IgD-negative memory B cell (primary cell): Measurements from ENCODE around the gene BMAL1. TPM values are rescaled to one million over a fixed set of nuclear protein-coding genes. Genes with fewer than 3 reads are reported as not detected.
A peak's percentile ranks its signal among the peaks of the same experiment; 100 is the strongest.

Experiments used
- H3K27ac Mint-ChIP-seq, 3 donors: one replicate each; pipeline ENCODE4 v1.8.0; 2020 to 2022; ENCODE audit warnings: mild to moderate bottlenecking in 3 of 3, mixed read lengths in 3 of 3, moderate library complexity in 1 of 3
- H3K27me3 Mint-ChIP-seq: one replicate; pipeline ENCODE4 v1.8.0; 2021; ENCODE audit warnings: mixed read lengths
- H3K36me3 Mint-ChIP-seq: one replicate; pipeline ENCODE4 v1.8.0; 2020; ENCODE audit warnings: mild to moderate bottlenecking, mixed read lengths
- H3K4me1 Mint-ChIP-seq, 3 donors: one replicate each; pipeline ENCODE4 v1.8.0; 2020 to 2022; ENCODE audit warnings: mixed read lengths in 3 of 3, mild to moderate bottlenecking in 1 of 3
- H3K4me3 Mint-ChIP-seq, 4 donors: one replicate each; pipeline ENCODE4 v1.8.0; 2020 to 2022; ENCODE audit warnings: mild to moderate bottlenecking in 4 of 4, mixed read lengths in 4 of 4, moderate library complexity in 3 of 4
- H3K9me3 Mint-ChIP-seq, 3 donors: one replicate each; pipeline ENCODE4 v1.8.0; 2020 to 2021; ENCODE audit warnings: mixed read lengths in 3 of 3, mild to moderate bottlenecking in 1 of 3
- polyA plus RNA-seq: library from polyadenylated mRNA; unstranded; fragments of 300-500 nt; fragmentation: Illumina TruSeq; gene quantifications from one replicate; pipeline ENCODE4 v1.2.3, GENCODE V29; 2021

Gene BMAL1
- polyA plus RNA-seq, 1 donor from 2014 or later: 8.9 TPM

GRCh38 chr11:13291800-13292199 is 14.2 kb downstream of the BMAL1 start:
- Mint-ChIP-seq H3K27me3 (no peaks in the 10 kb centered on the region), H3K36me3 (peaks cover 8% of the 10 kb centered on the region), H3K27ac (no peak overlapping the region), H3K4me1 (peaks cover 23 to 44% (median 31%) of the 10 kb centered on the region in 3 donors), H3K4me3 (no peak overlapping the region), H3K9me3 (no peaks in the 10 kb centered on the region)

GRCh38 chr11:13292970-13293369 is 15.4 kb downstream of the BMAL1 start:
- no peaks in the 10 kb centered on the region for H3K27me3 Mint-ChIP-seq
- no peak overlapping the region for H3K27ac Mint-ChIP-seq
- no peaks in the 10 kb centered on the region for H3K9me3 Mint-ChIP-seq
- H3K4me1 Mint-ChIP-seq: peaks cover 26 to 48% (median 26%) of the 10 kb centered on the region in 3 donors
- peaks cover 8% of the 10 kb centered on the region for H3K36me3 Mint-ChIP-seq
- H3K4me3 Mint-ChIP-seq: no peak overlapping the region

- Mint-ChIP-seq H3K4me3 (peak overlapping the region in 1 of 4 donors; percentile 34), H3K27ac (no peak overlapping the region), H3K4me1 (peaks cover 24 to 49% (median 25%) of the 10 kb centered on the region in 3 donors), H3K9me3 (no peaks in the 10 kb centered on the region), H3K27me3 (no peaks in the 10 kb centered on the region), H3K36me3 (peaks cover 7% of the 10 kb centered on the region)
Observed at GRCh38 chr11:13294178-13294577, 16.6 kb downstream of the BMAL1 start.

GRCh38 chr11:13294771-13295579 is 17.4 kb downstream of the BMAL1 start:
- Mint-ChIP-seq H3K27ac (peak overlapping the region in 1 of 3 donors; percentile 35), H3K9me3 (no peaks in the 10 kb centered on the region), H3K36me3 (peaks cover 5% of the 10 kb centered on the region), H3K4me1 (peaks cover 23 to 48% (median 26%) of the 10 kb centered on the region in 3 donors), H3K27me3 (no peaks in the 10 kb centered on the region), H3K4me3 (peak overlapping the region in 2 of 4 donors; percentile 28 to 39)

GRCh38 chr11:13297308-13297916 is 19.8 kb downstream of the BMAL1 start:
- Mint-ChIP-seq H3K9me3 (peaks cover 0 to 2% (median 0%) of the 10 kb centered on the region in 3 donors), H3K4me1 (peaks cover 25 to 52% (median 34%) of the 10 kb centered on the region in 3 donors), H3K27me3 (no peaks in the 10 kb centered on the region), H3K36me3 (peaks cover 5% of the 10 kb centered on the region), H3K4me3 (peak overlapping the region in 1 of 4 donors; percentile 67), H3K27ac (no peak overlapping the region)

GRCh38 chr11:13297917-13298356 is 20.3 kb downstream of the BMAL1 start:
- H3K9me3 Mint-ChIP-seq: peaks cover 0 to 2% (median 0%) of the 10 kb centered on the region in 3 donors
- H3K27me3 Mint-ChIP-seq: no peaks in the 10 kb centered on the region
- no peak overlapping the region for H3K27ac Mint-ChIP-seq
- peaks cover 26 to 55% (median 34%) of the 10 kb centered on the region in 3 donors for H3K4me1 Mint-ChIP-seq
- H3K4me3 Mint-ChIP-seq: peak overlapping the region in 1 of 4 donors; percentile 67
- peaks cover 2% of the 10 kb centered on the region for H3K36me3 Mint-ChIP-seq

- Mint-ChIP-seq H3K36me3 (peaks cover 3% of the 10 kb centered on the region), H3K4me3 (no peak overlapping the region), H3K27ac (no peak overlapping the region), H3K4me1 (peaks cover 30 to 62% (median 41%) of the 10 kb centered on the region in 3 donors), H3K27me3 (no peaks in the 10 kb centered on the region), H3K9me3 (peaks cover 0 to 2% (median 0%) of the 10 kb centered on the region in 3 donors)
Observed at GRCh38 chr11:13298765-13299164, 21.2 kb downstream of the BMAL1 start.

GRCh38 chr11:13301522-13301921 is 23.9 kb downstream of the BMAL1 start:
- Mint-ChIP-seq H3K36me3 (peaks cover 9% of the 10 kb centered on the region), H3K4me3 (no peak overlapping the region), H3K27ac (no peak overlapping the region), H3K4me1 (peaks cover 28 to 52% (median 37%) of the 10 kb centered on the region in 3 donors), H3K9me3 (peaks cover 0 to 2% (median 0%) of the 10 kb centered on the region in 3 donors), H3K27me3 (peaks cover 2% of the 10 kb centered on the region)

GRCh38 chr11:13302420-13302958 is 24.9 kb downstream of the BMAL1 start:
- Mint-ChIP-seq H3K4me1 (peaks cover 26 to 47% (median 34%) of the 10 kb centered on the region in 3 donors), H3K36me3 (peaks cover 9% of the 10 kb centered on the region), H3K4me3 (peak overlapping the region in 1 of 4 donors; percentile 49), H3K27ac (no peak overlapping the region), H3K27me3 (peaks cover 2% of the 10 kb centered on the region), H3K9me3 (peaks cover 0 to 2% (median 0%) of the 10 kb centered on the region in 3 donors)

- H3K27me3 Mint-ChIP-seq: peaks cover 2% of the 10 kb centered on the region
- H3K36me3 Mint-ChIP-seq: peaks cover 9% of the 10 kb centered on the region
- peaks cover 26 to 38% (median 31%) of the 10 kb centered on the region in 3 donors for H3K4me1 Mint-ChIP-seq
- H3K27ac Mint-ChIP-seq: peak overlapping the region in 1 of 3 donors; percentile 57
- H3K4me3 Mint-ChIP-seq: peak overlapping the region in 1 of 4 donors; percentile 53
- H3K9me3 Mint-ChIP-seq: peaks cover 0 to 2% (median 0%) of the 10 kb centered on the region in 3 donors
Observed at GRCh38 chr11:13303668-13304649, 26.4 kb downstream of the BMAL1 start.

GRCh38 chr11:13304655-13305335 is 27.2 kb downstream of the BMAL1 start:
- Mint-ChIP-seq H3K9me3 (peaks cover 0 to 2% (median 0%) of the 10 kb centered on the region in 3 donors), H3K27ac (no peak overlapping the region), H3K27me3 (peaks cover 2% of the 10 kb centered on the region), H3K36me3 (peaks cover 9% of the 10 kb centered on the region), H3K4me1 (peaks cover 26 to 36% (median 31%) of the 10 kb centered on the region in 3 donors), H3K4me3 (no peak overlapping the region)

- no peak overlapping the region for H3K4me3 Mint-ChIP-seq
- H3K27me3 Mint-ChIP-seq: peaks cover 2% of the 10 kb centered on the region
- no peak overlapping the region for H3K27ac Mint-ChIP-seq
- peaks cover 4 to 19% (median 16%) of the 10 kb centered on the region in 3 donors for H3K4me1 Mint-ChIP-seq
- peaks cover 17% of the 10 kb centered on the region for H3K36me3 Mint-ChIP-seq
- H3K9me3 Mint-ChIP-seq: no peaks in the 10 kb centered on the region
Observed at GRCh38 chr11:13308704-13309103, 31.1 kb downstream of the BMAL1 start.

GRCh38 chr11:13309156-13309555 is 31.6 kb downstream of the BMAL1 start:
- Mint-ChIP-seq H3K27ac (no peak overlapping the region), H3K4me1 (peaks cover under 1 to 14% (median 11%) of the 10 kb centered on the region in 3 donors), H3K36me3 (peaks cover 18% of the 10 kb centered on the region), H3K27me3 (no peaks in the 10 kb centered on the region), H3K4me3 (no peak overlapping the region), H3K9me3 (no peaks in the 10 kb centered on the region)
